HG03469 (cell line): ENCODE measurements around the gene PPP1R13L.

Experiments used
- ATAC-seq: cut with Tn5 transposase; IDR thresholded peaks from one replicate; pipeline ENCODE4 v1.9.1; 2021; ENCODE audit warnings: mild to moderate bottlenecking, moderate library complexity, moderate number of reproducible peaks; ENCODE audit not compliant: unreplicated experiment

PPP1R13L gene, protein sequence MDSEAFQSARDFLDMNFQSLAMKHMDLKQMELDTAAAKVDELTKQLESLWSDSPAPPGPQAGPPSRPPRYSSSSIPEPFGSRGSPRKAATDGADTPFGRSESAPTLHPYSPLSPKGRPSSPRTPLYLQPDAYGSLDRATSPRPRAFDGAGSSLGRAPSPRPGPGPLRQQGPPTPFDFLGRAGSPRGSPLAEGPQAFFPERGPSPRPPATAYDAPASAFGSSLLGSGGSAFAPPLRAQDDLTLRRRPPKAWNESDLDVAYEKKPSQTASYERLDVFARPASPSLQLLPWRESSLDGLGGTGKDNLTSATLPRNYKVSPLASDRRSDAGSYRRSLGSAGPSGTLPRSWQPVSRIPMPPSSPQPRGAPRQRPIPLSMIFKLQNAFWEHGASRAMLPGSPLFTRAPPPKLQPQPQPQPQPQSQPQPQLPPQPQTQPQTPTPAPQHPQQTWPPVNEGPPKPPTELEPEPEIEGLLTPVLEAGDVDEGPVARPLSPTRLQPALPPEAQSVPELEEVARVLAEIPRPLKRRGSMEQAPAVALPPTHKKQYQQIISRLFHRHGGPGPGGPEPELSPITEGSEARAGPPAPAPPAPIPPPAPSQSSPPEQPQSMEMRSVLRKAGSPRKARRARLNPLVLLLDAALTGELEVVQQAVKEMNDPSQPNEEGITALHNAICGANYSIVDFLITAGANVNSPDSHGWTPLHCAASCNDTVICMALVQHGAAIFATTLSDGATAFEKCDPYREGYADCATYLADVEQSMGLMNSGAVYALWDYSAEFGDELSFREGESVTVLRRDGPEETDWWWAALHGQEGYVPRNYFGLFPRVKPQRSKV

DNA sequence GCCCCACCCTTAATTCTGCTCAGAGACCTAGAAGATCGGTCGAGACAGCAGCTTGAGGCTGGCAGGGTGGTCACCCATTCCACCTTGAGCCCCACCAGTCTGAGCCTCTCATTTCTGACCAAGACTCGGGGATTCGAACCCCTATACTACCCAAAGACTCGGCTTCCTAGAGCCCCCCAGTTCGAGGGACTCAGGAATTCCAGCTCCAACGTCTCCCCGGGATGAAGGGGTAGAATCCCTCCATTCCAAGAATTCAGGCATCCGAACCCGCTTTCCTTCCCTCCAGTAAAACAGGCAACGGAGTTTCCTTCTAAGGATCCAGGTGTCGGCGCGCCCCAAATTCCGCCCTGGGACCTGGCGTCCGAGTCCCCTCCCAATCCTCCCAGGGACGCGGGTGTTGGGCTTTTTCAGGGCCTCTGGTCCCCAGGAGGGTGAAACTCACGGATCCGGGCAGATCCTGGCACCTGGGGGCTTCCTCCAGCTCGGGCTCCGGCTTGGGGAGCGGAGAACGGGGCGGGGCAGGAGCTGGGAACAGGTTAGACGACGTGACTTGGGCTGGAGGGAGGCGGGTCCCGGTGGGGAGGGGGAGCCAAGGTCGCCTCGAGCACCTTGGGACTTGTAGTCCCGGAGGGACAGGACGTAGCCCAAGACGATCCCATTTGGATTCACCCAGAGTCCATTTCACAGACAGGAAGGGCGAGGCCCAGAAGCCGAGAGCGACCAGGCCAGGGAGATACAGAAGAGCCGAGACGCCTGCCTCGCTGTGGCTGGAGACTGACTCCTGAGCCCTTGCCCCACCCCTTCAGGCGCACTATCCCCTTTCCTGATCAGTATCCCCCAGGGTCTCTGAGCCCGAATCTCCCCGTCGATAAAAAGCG is at the start of gene PPP1R13L:
TSS of gene PPP1R13L (minus strand) at position 513 of the 878 bp plus-strand sequence. CDS start 6,751 bp downstream, outside the sequence.
- no peak for ATAC-seq

DNA sequence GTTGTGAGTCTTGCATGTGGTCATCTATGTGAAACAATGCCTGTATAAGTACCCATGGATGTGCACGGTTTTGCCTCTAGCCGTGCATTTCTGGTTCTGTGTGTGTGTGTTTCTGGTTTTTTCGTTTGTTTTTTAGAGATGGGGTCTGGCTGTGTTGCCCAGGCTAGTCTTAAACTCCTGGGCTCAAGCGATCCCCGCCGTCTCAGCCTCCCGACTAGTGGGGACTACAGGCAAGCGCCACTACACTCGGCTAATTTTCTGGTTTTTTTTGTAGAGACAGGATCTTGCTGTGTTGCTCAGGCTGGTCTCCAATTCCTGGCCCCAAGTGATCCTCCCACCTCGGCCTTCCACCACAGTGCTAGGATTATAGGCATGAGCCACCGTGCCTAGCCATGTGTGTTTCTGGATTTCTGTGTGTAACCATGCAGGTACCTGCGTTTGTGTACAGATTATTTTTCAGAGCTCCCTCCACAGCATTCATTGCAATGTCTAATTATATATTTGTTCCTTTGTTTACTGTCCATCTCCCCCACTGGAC is 47.0 kb upstream of the PPP1R13L start:
- no peak for ATAC-seq

DNA sequence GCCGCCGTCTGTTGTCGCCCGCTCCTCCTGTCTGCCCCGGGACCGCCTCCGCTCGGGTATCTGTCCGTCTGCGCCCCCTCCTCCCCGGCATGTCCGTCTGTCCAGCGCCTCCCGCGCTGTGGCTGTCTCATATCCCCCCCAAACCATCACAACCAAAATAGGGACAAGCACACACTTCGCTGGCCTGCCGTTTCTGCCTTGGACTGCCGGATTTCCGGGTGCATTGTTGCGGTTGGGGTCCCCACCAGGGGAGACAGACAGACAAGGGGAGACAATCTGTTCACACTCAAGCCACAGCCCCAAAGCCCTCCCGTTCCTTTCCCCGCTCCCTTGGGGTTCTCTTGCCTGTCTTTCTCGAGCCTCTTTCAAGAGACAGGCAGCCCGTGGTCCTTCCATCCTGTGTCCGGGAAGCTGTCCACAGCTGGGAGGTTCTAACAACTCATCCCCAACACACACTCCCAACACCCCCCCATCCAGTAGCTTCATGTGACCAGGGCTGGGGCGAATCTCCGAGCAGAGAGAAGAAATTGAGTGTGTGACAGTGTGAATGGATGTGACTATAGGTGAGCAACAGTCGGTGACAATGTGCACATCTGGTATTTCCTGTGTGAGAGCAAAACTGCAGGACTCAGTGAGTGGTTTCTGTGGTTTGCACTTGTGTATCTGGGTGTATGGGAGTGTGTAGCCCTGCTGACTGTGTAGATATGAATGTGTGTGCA is 46.4 kb upstream of the PPP1R13L start:
- no peak for ATAC-seq

DNA sequence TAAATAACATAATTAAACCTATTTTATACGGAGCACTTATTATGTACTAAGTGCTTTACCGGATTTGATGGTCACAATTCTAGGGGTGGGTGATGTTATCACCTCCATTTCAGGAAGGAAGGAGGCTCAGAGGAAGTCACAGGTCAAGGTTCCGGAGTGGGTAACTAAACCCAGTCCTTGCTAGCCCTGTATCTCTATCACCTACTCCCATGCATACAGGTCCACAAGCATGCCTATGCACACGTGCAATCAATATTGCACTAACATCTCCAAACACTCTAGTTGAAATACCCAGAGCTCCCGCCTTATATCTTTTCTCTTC is 45.1 kb upstream of the PPP1R13L start:
- ATAC-seq, result no peak

DNA sequence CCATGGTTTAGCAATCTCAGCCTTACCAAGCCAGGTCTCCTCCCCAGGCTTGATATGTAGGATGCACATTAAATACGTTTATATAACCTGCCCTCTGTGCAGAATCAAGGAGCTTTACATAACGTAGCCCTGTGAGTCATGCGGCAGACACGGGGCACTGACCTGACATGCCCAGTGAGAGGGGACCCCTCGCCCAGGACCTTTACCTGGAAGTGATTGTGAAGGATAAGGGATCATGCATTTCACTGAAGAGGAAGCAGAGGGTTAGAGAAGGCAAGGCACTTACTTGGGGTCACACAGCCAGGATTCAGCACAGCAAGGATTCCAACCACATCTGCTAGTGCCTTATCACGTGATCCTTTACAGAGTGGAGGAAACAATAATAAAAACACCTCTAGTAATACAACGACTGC is 44.0 kb upstream of the PPP1R13L start:
- ATAC-seq, result no peak

DNA sequence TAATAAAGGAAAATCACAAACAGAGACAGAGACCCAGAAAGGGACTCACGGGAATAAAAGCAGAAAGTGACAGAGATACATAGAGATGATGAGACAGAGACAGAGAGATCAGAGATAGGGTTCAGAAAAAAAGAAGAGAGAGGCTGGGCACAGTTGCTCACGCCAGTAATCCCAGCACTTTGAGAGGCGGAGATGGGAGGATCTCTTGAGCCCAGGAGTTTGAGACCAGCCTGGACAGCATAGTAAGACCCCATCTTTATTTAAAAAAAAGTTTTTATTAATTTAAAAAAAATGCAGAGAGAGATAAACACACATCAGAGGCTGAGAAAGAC is 43.5 kb upstream of the PPP1R13L start:
- ATAC-seq, result no peak

DNA sequence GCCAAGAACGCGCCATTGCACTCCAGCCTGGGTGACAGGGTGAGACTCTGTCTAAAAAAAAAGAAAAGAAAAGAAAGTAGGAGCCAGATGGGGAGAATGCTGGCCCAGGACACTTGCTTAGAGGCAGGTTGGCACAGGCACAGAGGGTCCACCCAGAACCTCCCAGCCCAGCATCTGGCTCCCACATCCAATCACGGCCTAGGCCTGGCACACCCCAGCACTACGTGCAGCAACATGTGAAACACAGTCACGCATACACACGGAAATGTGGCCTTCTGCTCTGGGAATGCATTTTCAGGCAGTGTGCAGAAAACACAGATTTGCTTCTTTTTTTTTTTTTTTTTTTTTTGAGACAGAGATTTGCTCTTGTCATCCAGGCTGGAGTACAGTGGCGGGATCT is 42.1 kb upstream of the PPP1R13L start:
- ATAC-seq, result no peak

DNA sequence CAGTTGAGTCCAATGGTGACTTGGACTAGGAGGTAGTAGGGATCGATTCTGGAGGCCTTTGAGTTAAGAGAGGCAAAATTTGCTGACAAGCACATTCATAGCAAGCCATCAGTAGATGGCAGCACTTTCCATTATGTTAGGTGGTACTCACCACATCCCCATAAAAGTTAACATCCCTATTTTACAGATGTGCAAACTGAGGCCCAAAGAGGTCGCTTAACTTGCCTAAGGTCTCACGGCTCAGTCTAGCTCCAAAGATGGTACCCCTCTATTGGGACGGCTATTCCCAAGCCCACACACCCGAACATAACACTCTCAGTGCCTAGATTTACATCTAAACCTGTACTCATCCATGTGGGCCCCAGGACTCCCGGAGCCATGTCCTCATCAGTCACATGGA is 41.4 kb upstream of the PPP1R13L start:
- no peak for ATAC-seq

DNA sequence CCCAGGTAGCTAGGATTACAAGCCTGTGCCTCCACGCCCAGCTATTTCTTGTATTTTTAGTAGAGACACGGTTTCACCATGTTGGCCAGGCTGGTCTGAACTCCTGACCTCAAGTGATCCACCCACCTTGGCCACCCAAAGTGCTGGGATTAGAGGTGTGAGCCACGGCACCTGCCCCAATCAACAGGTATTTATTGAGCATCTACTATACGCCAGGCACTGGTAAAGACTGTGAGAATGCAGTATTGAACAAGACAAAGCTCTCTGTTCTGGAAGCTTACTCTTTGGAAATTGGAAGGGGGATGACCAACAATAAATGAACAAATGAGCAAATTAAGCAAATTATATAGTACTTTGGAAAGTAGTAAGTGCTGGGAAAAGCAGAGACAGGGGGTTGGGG is 40.3 kb upstream of the PPP1R13L start:
- ATAC-seq, result no peak

DNA sequence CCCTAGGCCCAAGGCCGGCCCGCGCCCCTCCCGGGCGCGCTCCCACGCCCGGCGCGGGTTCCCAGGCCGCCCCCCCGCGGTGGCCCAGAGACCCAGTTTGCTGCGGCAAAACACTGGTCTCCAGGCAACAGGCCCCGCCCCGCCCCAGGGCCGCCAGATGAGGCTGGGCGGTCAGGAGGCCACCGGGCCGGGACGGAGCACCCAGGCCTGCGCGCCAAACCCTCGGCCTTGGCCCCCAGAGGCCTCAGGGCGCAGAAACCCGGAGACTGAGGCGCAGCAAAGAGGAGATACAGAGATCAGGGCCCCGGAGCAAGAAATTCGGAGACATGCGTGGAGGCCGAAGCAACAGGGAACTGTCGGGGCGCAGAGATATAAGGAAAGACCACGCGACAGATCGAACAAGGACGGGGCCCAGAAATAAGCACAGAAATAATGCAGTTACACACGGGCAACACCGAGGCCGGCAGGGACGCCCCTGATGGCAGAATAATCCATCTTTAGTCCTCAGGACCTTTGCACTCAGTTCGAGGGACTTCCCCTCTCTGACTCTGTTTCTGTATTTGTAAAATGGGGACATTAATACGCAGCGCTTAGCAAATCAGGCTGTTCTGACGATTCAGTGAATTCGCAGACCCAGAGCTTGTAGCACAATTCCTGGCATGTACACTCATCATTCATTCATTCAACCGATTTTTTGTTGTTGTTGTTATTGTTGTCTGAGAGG is 39.6 kb upstream of the PPP1R13L start:
- no peak for ATAC-seq

DNA sequence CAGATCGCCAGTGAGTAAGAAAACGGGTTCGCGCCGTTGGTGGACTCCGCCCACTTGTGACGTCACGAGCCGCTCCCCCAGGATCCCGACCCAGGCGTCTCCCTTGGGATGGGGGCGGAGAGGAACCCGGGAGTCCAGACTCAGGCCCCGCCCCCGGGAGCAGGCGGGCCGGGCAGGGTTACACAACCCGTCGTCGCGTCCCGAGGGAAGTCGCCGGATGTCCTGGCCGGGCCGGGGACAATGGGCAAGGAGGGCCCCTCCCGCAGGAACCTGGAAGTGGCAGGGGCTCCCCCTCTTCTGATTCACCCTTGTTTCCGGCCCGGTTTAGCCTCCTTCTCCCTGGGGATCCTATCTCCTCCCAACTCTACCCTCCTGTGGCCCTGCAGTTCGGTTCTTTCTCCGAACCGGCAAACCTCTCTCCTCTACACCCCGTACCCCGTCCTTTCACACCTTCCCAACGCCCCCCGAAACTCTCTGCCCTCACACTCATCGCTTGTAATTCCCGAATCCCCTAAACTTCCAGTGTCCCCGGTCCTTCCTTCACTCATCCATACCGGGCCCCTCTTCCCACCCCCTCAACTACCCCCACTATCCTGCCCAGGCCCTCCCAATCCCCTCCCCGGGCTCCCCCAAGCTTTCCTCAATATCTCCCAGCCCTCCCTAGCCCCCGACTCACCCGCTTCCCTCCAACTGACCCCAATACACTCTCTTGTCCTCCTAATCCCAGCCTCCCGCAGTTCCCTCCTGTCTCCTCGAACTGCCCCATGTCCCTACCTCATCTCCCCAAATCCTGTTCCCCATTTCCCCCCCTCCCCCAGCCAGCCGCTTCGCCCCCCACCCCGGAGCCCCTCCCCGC is 38.8 kb upstream of the PPP1R13L start:
- no peak for ATAC-seq

DNA sequence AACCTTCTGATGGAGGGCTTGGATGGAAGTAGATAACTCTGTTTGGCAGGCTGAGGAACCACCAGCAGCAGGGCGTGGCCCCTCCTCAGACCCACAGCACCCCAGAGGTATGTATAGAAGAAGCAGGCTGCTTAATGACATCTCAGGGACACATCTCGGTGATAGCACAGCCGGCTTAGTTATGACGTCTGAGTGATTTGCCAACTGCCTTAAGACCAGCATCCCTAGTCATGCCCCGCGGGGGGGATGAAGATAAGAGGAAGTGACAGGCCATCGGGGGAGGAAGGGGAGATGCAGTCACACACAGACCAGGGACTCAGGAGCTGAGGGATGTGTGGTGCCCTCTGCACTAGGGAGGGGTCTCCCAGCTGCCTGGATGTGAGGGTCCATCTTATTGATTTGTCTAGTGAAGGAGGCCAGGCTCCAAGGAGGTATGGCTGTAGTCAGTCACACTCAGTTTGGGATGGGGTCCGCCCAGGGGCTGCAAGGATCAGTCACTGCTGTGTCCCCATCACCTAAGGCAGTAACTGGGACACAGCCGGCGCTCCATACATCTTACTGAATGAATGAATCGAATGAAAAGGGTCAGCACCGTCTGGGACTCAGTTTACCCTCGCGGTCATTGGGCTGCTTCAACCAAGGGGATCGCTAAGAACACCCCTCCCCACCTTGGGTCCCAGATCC is 38.1 kb upstream of the PPP1R13L start:
- ATAC-seq, result no peak

DNA sequence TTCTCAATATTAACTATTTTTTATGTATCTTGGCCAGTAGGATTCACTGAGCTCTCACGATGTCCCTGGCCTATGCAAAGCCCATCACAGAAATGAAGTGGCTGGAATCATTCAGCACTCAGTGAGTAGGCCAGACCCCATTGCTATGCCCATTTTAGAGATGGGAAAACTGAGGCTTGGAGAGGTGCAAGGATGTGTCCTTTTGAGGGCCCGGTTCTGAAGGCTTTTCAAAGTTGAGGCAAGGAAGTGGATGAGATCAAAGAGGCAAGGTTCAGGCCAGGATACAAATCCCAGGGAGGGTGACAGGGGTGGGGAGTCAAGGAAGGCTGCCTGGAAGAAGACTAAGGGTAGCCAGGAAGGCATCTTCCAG is 37.5 kb upstream of the PPP1R13L start:
- ATAC-seq, result no peak

DNA sequence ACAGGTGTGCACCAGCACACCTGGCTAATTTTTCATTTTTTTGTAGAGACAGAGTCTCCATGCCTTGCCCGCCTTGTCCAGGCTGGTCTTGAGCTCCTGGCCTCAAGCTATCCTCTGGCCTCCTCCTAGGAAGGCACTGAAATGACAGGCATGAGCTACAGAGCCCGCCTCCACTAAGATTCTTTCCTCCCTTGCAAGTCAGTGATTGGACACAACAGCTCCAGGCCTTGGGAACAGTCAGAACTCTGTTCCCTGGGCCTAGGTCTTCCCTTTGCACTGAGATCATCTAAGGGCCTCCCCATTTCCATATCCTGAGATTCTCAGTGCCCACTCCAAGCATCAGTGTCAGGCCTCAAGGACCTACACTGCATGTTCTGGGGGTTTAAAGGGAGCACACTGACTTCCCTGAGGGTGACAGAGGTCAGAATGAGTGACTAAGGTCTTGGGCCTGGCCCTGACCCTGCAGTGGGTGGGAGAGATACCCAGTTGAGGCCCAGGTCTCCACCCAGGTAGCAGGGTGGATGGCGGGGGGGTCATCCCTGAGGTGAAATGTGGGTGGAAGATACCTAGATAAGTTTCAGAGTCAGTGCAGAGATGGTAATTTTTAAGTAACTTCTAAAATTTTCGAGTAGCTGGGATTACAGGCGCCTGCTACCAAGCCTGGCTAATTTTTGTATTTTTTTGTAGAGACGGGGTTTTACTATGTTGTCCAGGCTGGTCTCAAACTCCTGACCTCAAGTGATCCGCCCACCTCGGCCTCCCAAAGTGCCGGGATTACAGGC is 36.2 kb upstream of the PPP1R13L start:
- no peak for ATAC-seq

DNA sequence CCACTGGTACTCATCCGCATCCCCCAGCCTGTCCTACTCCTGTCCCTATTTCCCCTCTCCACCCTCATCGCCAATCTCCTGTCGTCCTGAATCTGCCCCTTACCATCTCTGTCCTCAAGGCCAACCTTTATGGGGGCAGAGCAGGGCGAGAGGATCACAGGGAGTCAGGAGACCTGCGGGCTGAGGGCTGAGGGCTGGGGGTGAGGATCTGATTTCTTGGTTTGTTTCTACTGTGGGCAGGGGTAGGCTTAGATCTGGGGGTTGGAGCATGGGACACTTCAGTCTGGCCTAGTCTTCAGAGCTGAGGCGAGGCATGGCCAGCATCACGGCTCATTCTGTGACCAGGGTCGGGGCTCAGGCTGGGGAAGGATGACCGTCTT is 35.4 kb upstream of the PPP1R13L start:
- ATAC-seq, result no peak

DNA sequence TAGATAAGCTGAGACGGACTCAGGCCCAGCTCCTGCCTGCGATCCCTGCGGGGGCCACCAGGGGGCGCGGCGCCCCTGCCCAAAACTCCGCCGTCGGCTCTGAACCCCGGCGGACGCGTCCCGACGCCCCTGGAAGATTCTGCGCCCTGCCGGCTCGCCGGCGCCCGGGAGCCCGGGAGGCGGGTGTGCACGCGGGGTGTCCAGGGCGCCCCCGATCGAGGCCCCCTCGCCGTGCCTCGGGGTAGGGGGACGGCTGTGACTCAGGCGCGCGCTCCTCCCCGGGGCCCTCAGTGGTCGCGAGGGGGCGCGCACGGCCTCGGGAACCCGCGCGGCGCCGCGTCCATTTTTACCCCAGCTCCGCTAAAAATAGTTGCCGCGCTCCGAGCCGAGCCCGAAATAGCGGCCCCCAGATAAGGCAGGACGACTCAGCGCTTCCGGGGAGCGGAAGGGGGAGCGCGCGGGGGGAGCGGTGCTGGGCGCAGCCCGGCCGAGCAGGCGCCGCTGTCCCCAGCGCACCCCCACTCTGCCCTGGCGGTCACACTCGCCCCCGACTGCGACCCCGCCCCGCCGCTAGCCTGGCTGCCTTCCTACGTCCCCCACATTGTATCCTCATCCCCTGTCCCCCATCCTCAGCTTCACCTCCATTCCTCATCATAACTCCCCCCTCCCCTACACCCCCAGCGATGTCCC is 34.8 kb upstream of the PPP1R13L start:
- ATAC-seq, result peak; percentile 45

DNA sequence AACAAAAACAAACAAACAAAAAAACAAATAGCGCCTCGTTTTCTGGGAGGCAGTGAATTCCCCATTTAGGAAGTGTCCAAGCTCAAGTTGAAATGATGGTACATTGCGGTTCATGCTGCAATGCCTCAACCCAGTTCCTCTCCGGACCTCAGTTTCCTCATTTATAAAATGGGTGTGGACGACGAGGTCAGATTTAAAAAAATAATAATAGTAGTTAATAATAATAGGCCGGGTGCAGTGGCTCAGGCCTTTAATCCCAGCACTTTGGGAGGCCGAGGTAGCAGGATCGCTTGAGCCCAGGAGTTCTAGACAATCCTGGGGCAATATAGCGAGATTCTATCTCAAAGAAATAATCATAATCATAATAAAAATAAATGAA is 34.3 kb upstream of the PPP1R13L start:
- ATAC-seq, result no peak
